NB4 (cell line): ENCODE data around the gene OXGR1.

Source experiments
- DNase-seq: peaks from one replicate; pipeline ENCODE4 v3.0.0; 2010; ENCODE audit warnings: low read depth
- H3K4me3 ChIP-seq: one replicate; pipeline ENCODE4 v1.5.1; 2011; ENCODE audit warnings: mild to moderate bottlenecking, low read depth, low read length, moderate library complexity
- MYC ChIP-seq: IDR thresholded peaks from 2 replicates; pipeline ENCODE4 v1.6.1; 2011; ENCODE audit warnings: low read depth, low read length
- POLR2A ChIP-seq: IDR thresholded peaks from 2 replicates; pipeline ENCODE4 v1.6.1; 2011; ENCODE audit warnings: mild to moderate bottlenecking; ENCODE audit not compliant: insufficient read length; ENCODE audit errors: extremely low read depth
- TF ChIP-seq, protein P1 (sequence below): IDR thresholded peaks from 2 replicates; pipeline ENCODE4 v1.6.1; 2011; ENCODE audit warnings: low read depth, low read length
- TF ChIP-seq, protein P2 (sequence below): IDR thresholded peaks from one replicate; pipeline ENCODE4 v1.5.1; 2012; ENCODE audit warnings: low read depth, low read length

The OXGR1 gene

DNA sequence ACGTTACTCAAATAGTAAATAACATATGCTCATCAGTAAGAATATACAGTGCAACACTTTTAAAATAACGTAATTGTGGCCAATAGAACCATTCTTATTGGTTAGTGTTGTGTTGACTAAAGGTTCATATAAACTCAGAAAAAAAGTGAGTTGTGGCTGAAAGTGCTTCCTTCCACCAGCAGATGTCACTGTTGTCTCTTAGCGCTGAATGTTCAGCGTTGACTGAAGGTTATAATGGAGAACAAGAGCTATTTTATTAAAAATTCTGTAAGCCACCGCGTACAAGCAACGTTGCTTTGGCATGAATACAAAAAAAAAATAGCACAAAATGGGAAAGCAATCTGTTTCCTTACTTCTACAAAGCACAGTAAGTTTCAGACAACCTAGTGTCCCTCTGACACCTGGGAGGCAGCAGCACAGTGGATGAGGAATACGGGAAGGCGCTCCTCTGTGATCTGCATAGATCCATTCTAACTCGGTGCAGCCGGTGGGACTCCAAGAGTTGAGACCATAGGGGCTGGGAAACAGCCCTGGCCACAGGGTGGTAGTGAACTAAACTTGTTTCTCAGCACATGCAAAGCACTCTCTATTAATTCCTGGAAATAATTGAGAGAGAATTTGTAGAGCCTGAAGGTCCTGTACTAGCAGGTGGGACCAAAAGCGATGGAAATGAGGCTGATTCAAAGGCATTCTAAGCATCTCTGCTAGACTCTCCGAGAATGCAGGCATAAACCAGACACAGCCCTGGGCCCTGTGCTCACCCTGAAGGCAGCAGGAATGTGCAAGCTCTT, 23.9 kb upstream of the OXGR1 start:
- TF ChIP-seq POLR2A (no peak), MYC (no peak)
- TF ChIP-seq, protein P1, sequence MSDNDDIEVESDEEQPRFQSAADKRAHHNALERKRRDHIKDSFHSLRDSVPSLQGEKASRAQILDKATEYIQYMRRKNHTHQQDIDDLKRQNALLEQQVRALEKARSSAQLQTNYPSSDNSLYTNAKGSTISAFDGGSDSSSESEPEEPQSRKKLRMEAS, result no peak
- TF ChIP-seq, protein P2, sequence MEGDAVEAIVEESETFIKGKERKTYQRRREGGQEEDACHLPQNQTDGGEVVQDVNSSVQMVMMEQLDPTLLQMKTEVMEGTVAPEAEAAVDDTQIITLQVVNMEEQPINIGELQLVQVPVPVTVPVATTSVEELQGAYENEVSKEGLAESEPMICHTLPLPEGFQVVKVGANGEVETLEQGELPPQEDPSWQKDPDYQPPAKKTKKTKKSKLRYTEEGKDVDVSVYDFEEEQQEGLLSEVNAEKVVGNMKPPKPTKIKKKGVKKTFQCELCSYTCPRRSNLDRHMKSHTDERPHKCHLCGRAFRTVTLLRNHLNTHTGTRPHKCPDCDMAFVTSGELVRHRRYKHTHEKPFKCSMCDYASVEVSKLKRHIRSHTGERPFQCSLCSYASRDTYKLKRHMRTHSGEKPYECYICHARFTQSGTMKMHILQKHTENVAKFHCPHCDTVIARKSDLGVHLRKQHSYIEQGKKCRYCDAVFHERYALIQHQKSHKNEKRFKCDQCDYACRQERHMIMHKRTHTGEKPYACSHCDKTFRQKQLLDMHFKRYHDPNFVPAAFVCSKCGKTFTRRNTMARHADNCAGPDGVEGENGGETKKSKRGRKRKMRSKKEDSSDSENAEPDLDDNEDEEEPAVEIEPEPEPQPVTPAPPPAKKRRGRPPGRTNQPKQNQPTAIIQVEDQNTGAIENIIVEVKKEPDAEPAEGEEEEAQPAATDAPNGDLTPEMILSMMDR, result peak; percentile 90
- H3K4me3 ChIP-seq, result no peak overlapping the region
- peak; percentile 67 for DNase-seq

DNA sequence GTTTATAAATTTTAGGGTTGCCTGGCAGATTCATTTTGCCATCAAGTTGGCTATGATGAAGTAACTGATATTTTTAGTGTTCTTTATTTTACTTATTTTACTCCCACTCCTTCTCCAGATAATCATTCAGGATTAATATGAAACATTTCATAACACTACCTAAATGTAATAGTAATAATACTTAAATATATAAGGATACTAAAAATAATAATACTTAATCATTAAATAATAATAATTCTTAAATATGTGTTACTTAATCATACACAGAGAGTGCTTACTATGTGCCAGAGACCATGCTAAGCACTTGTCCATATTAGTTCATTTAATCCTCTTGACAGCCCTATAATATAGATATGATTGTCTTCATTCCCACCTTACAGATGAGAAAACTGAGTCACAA, 23.0 kb upstream of the OXGR1 start:
- H3K4me3 ChIP-seq, result no peak overlapping the region
- TF ChIP-seq MYC, result no peak
- no peak for TF ChIP-seq POLR2A
- TF ChIP-seq, protein P1, result no peak
- TF ChIP-seq, protein P2, result no peak
- DNase-seq, result no peak

DNA sequence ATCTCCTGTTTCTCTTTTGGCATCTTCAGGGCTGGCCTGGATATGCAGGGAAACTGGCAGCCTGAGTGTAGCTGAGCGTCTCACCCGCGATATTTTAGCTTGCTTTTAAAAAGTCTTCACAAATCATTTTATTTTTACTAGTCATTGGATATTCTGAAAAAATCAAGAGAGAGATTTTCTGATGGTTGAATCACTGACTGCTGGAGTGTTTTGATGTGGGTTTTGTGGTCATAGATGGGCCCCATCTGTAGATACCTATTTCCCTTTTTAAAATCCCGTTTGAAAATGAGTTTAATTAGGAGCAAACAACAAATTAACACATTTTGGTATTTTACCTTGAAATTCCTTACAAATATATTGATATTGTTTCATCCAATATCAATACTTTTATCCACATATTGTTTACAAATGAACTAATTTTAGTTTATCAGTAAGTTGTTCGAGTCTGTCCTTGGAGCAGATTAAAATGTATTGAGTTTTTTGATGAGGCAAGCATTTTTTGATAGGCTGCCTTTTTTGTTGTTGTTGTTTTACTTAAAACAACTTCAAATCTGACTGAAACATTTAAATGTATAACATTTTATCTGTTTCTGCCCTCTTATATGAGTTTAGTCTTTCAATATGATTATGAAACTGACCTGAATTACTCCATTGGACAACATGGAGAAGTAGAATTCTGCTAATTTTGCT, 21.5 kb upstream of the OXGR1 start:
- DNase-seq, result peak; percentile 20
- TF ChIP-seq, protein P1, result no peak
- TF ChIP-seq, protein P2, result no peak
- TF ChIP-seq POLR2A (no peak), MYC (no peak)

DNA sequence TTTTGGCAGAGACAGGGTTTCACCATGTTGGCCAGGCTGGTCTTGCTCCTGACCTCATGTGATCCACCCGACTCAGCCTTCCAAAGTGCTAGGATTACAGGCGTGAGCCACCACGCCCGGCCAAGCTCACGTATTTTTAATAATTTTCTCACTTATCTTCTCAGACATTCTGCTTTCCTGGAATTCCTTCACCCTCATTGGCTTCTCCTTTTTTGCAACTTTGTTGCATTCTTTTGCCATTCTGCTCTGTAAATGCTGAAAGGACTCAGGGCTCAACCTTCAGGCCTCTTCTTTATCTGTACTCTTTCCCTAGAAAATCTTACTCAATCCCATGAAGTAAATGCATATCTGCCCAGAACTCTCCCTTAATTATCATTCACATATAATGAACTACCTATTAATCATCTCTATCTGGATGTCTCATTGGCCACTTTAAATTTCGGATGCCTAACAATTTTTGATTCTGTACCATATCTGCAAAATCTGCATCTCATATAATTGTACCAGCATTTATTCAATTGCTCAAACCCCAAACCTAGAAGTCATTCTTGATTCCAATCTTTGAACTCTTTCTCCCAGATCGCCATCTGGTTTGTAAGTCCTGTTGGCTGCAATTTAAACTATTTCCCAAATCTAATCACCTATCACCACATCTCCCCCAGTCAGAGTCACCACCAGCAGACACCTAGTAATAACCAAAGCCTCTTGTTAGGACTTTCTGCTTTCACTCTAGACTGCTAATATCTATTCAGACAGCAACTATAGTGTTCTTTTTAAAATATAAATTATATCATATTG, 18.2 kb upstream of the OXGR1 start:
- H3K4me3 ChIP-seq, result no peak overlapping the region
- no peak for DNase-seq
- TF ChIP-seq POLR2A (no peak), MYC (no peak)
- TF ChIP-seq, protein P1, result no peak
- TF ChIP-seq, protein P2, result no peak

More for the DNA sequence above, 21.5 kb upstream of the OXGR1 start:
- no peak overlapping the region for H3K4me3 ChIP-seq

DNA sequence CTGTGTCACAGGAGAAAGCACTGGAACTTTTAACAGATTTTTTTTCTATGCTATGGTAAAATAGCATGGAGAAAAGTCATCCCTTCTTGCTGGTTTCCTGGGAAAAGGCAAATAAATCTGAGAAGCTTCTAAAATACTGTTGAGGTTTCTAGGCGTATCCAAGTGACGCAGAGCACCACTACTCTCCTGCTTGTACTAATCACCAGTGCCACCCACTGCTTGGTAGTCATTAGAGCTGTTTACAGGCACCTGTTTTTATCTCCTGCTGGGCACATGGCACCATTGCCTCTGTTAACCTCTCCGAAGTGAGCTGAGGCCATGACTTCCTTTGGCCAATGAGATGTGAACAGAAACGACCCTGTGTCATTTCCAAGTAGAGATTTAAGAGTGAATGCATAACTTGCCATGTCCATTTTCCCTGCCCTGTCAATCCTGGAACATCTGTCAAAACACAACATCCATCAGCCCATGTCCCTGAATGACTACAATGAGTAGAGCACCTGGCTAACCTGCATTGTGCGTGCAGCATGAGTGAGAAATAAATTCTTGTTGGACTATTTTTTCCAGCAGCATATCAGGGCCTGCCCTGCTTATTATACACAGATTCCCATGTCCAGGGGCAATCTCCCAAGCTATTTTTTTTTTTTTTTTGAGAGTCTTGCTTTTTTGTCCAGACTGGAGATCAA, 17.3 kb upstream of the OXGR1 start:
- no peak for DNase-seq
- TF ChIP-seq, protein P1, result no peak
- TF ChIP-seq, protein P2, result no peak
- TF ChIP-seq MYC (no peak), POLR2A (no peak)
- no peak overlapping the region for H3K4me3 ChIP-seq
